Measurements from ENCODE around the gene OR2T10.

The OR2T10 gene

DNA sequence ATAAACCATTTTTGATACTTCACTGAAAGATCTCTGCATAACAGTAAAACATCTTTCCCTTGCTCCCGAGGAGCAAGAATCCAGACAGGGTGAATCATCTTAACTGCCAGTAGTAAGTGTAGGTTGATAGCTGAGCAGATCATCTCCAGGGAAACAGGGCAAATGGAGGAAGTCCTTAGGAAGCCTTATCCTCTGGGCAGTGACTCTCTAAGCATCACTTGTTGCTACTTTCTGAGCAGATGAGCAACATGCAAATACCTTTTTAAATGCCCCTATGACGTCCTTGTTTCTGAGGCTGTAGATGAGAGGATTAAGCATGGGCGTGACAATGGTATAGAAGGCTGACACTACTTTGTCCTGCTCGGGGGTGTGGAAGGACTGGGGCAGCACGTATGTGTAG, 28.5 kb upstream of the OR2T10 start:
- no peaks in the 10 kb centered on the region for H3K4me1 ChIP-seq (ENCODE audit: control insufficient read depth, insufficient read depth, low read length)
- peaks cover 42% of the 10 kb centered on the region; the same call in 1 of the 2 replicates for H3K9me3 ChIP-seq (ENCODE audit: control insufficient read depth, insufficient read depth, low read depth, low read length)
- no peaks in the 10 kb centered on the region for H3K36me3 ChIP-seq (ENCODE audit: control insufficient read depth, insufficient read depth, low read length)
- H3K9ac ChIP-seq (ENCODE audit: low read length): no peak overlapping the region
- no peak overlapping the region for H3K4me3 ChIP-seq (ENCODE audit: low read depth, low read length)
- H3K27ac ChIP-seq (ENCODE audit: low read depth, low read length): no peak overlapping the region
- H3K27me3 ChIP-seq (ENCODE audit: control insufficient read depth, insufficient read depth, low read length): no peaks in the 10 kb centered on the region

DNA sequence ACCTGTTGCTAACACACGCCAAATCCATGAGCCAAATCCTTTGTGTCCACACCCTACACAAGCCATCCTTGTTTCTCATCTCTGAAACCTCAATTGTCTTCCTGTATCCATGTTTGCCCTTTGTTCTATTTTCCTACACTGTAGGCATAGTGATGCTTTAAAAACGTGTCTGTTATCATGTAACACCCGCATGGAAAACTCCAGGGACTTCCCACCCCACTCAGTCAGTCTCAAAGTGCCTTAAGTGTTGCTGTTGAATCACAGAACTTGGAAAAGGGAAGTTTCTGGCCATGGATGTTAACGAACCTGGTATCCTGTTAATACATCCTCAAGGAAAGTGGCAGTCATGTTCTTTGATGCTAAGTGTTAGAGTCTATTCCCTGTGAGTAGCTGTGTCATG, 27.7 kb upstream of the OR2T10 start:
- Histone ChIP-seq H3K4me3 (ENCODE audit: low read depth, low read length) (no peak overlapping the region), H3K4me1 (ENCODE audit: control insufficient read depth, insufficient read depth, low read length) (no peaks in the 10 kb centered on the region), H3K27ac (ENCODE audit: low read depth, low read length) (no peak overlapping the region), H3K9ac (ENCODE audit: low read length) (no peak overlapping the region), H3K36me3 (ENCODE audit: control insufficient read depth, insufficient read depth, low read length) (no peaks in the 10 kb centered on the region), H3K9me3 (ENCODE audit: control insufficient read depth, insufficient read depth, low read depth, low read length) (peaks cover 40% of the 10 kb centered on the region; the same call in 1 of the 2 replicates), H3K27me3 (ENCODE audit: control insufficient read depth, insufficient read depth, low read length) (no peaks in the 10 kb centered on the region)

DNA sequence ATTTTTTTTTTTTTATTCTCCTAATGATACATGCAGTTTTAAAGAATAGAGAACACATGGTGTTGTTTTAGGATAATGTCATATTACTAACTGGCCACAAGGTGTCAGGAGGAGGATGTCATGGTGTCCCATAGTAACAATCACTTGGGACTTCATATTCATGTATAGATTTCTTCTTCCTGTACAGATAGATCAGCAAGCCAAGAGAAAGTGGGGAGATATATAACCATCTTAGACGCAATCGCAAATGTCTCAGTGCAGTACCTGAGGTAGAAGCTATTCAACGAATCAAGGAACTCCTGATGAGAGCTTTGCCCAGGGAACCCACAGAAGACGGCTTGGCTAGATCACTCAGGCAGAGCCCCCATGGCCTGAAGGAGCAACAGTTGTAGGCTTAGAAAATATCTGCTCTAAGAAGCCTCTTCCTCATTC, 25.1 kb upstream of the OR2T10 start:
- no peaks in the 10 kb centered on the region for H3K27me3 ChIP-seq (ENCODE audit: control insufficient read depth, insufficient read depth, low read length)
- H3K27ac ChIP-seq (ENCODE audit: low read depth, low read length): no peak overlapping the region
- H3K4me1 ChIP-seq (ENCODE audit: control insufficient read depth, insufficient read depth, low read length): no peaks in the 10 kb centered on the region
- no peak overlapping the region for H3K9ac ChIP-seq (ENCODE audit: low read length)
- H3K4me3 ChIP-seq (ENCODE audit: low read depth, low read length): no peak overlapping the region
- H3K36me3 ChIP-seq (ENCODE audit: control insufficient read depth, insufficient read depth, low read length): no peaks in the 10 kb centered on the region
- H3K9me3 ChIP-seq (ENCODE audit: control insufficient read depth, insufficient read depth, low read depth, low read length): peaks cover 35% of the 10 kb centered on the region; the same call in 1 of the 2 replicates

DNA sequence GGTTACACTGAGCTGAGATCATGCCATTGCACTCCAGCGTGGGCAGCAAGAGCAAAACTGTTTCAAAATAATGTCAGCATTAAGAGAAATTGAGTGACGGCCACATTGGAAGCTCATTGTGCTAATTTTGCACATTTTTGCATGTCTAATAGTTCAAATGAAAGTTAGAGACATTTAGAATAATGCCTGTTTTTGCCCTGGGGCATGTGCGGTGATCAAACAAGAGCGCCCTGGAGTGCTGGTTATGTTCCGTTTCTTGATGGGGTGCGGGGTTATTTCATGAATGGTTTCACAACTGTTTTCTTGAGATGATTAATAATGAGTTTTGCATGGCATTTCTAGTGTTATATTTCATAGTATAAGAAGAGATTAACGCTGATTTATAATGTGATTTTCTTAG, 24.3 kb upstream of the OR2T10 start:
- no peaks in the 10 kb centered on the region for H3K36me3 ChIP-seq (ENCODE audit: control insufficient read depth, insufficient read depth, low read length)

DNA sequence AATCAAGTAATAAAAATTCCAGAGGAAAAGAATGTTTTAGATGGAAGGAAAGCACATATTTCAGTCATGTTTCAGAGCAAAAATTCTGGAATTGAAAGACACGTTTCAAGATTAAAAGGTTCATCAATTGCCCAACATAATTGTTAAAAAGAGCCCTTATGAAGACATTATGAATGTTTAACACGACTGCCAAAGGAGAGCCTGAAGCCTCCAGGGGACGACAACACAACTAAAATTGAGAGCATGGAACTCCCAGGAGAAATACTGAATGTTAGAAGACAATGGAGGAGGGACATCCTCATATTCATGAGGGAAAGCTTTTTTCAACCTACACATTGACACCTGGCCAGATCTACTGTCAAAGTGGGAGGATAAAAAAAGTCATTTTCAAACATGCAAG, 21.4 kb upstream of the OR2T10 start:
- Histone ChIP-seq H3K9me3 (ENCODE audit: control insufficient read depth, insufficient read depth, low read depth, low read length) (peaks cover 30% of the 10 kb centered on the region; the same call in 1 of the 2 replicates), H3K27me3 (ENCODE audit: control insufficient read depth, insufficient read depth, low read length) (no peaks in the 10 kb centered on the region), H3K9ac (ENCODE audit: low read length) (no peak overlapping the region), H3K27ac (ENCODE audit: low read depth, low read length) (no peak overlapping the region), H3K4me3 (ENCODE audit: low read depth, low read length) (no peak overlapping the region), H3K36me3 (ENCODE audit: control insufficient read depth, insufficient read depth, low read length) (no peaks in the 10 kb centered on the region), H3K4me1 (ENCODE audit: control insufficient read depth, insufficient read depth, low read length) (no peaks in the 10 kb centered on the region)

More for the DNA sequence above, 24.3 kb upstream of the OR2T10 start:
- Histone ChIP-seq H3K4me1 (ENCODE audit: control insufficient read depth, insufficient read depth, low read length) (no peaks in the 10 kb centered on the region), H3K9ac (ENCODE audit: low read length) (no peak overlapping the region), H3K27me3 (ENCODE audit: control insufficient read depth, insufficient read depth, low read length) (no peaks in the 10 kb centered on the region), H3K9me3 (ENCODE audit: control insufficient read depth, insufficient read depth, low read depth, low read length) (peaks cover 29% of the 10 kb centered on the region; the same call in 1 of the 2 replicates), H3K27ac (ENCODE audit: low read depth, low read length) (no peak overlapping the region), H3K4me3 (ENCODE audit: low read depth, low read length) (no peak overlapping the region)

DNA sequence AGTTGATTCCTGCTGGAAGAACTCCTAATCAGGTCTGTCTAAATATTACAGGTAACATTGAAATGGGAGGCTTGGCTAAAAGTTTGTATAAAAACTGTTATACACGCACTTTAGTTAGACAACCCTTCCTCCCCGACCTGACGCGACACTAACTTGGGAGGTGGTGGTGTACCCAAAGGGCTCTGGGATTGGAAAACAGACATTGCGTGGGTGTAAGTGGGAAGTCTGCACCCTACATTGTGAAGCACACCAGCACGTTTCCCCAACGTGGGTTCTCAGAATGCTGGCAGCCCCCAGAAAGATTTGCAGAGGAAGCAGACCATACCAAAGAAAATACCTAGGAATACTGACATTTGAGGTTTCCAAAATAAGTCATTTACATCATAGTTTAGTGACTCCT, 20.6 kb upstream of the OR2T10 start:
- H3K9ac ChIP-seq (ENCODE audit: low read length): no peak overlapping the region
- no peaks in the 10 kb centered on the region for H3K4me1 ChIP-seq (ENCODE audit: control insufficient read depth, insufficient read depth, low read length)
- no peak overlapping the region for H3K27ac ChIP-seq (ENCODE audit: low read depth, low read length)
- no peak overlapping the region for H3K4me3 ChIP-seq (ENCODE audit: low read depth, low read length)
- no peaks in the 10 kb centered on the region for H3K36me3 ChIP-seq (ENCODE audit: control insufficient read depth, insufficient read depth, low read length)
- peaks cover 34% of the 10 kb centered on the region; the same call in 1 of the 2 replicates for H3K9me3 ChIP-seq (ENCODE audit: control insufficient read depth, insufficient read depth, low read depth, low read length)
- H3K27me3 ChIP-seq (ENCODE audit: control insufficient read depth, insufficient read depth, low read length): no peaks in the 10 kb centered on the region

DNA sequence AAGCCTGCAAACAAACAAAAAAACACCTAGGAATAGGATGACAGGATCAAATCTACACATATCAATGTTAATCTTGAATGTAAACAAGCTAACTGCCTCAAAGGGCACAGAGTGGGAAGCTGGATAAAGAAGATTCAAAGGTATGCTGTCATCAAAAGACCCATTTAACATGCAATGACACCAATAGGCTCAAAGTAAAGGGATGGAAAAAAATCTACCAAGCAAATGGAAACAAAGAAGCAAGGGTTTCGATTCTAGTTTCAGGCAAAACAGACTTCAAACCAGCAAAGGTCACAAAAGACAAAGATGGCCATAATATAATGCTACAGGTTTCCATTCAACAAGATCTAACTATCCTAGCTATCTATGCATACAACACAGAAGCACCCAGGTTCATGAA, 16.2 kb upstream of the OR2T10 start:
- no peaks in the 10 kb centered on the region for H3K27me3 ChIP-seq (ENCODE audit: control insufficient read depth, insufficient read depth, low read length)
- no peaks in the 10 kb centered on the region for H3K4me1 ChIP-seq (ENCODE audit: control insufficient read depth, insufficient read depth, low read length)
- no peaks in the 10 kb centered on the region for H3K36me3 ChIP-seq (ENCODE audit: control insufficient read depth, insufficient read depth, low read length)
- H3K4me3 ChIP-seq (ENCODE audit: low read depth, low read length): no peak overlapping the region
- H3K27ac ChIP-seq (ENCODE audit: low read depth, low read length): no peak overlapping the region
- H3K9me3 ChIP-seq (ENCODE audit: control insufficient read depth, insufficient read depth, low read depth, low read length): peaks cover 39% of the 10 kb centered on the region; the same call in 1 of the 2 replicates
- H3K9ac ChIP-seq (ENCODE audit: low read length): no peak overlapping the region

DNA sequence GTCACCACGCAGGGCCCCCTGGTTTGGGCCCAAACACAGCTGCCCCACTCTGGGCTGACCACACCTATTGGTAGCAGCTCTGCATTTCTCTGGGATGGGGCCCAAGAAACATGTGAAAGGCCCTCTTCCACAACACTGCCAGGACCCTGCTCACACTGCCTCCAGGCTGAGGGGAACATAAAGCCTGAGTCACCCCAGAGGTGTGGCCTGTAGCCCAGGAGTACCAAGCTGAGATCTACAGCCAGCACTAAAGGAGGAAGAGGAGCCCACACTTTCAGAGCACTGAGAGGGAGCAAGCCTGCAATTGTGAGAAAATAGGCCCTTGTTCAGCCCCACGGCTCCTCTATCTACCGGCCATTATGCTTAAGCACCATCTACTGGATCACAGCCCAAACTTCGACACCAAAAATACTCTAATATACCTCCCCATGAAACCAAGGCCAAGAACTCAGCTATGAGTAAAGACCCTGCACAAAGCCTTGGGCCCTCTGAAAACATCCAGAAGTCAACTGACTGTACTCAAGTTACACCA, 14.4 kb upstream of the OR2T10 start:
- Histone ChIP-seq H3K36me3 (ENCODE audit: control insufficient read depth, insufficient read depth, low read length) (no peaks in the 10 kb centered on the region), H3K4me3 (ENCODE audit: low read depth, low read length) (no peak overlapping the region), H3K9ac (ENCODE audit: low read length) (no peak overlapping the region), H3K9me3 (ENCODE audit: control insufficient read depth, insufficient read depth, low read depth, low read length) (peaks cover 34% of the 10 kb centered on the region; the same call in 1 of the 2 replicates), H3K27me3 (ENCODE audit: control insufficient read depth, insufficient read depth, low read length) (no peaks in the 10 kb centered on the region), H3K4me1 (ENCODE audit: control insufficient read depth, insufficient read depth, low read length) (no peaks in the 10 kb centered on the region), H3K27ac (ENCODE audit: low read depth, low read length) (no peak overlapping the region)

DNA sequence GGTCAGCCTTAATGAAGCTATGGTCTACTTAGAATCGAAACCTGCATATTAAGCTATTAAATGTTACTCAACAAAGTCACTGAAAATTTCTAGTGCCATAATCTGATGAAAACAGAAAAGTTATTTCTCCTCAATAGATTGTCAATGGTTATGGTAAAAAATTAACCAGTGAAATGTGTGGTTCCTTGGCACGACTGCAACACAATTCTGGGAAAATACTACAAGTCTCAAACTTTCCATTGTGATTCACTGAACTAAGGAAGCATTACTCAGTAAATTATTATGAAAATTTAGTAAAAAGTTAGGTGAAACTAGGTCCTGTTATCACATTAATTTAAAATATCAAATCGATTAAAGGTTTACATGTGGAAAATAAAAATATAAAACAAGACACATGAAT, 12.8 kb upstream of the OR2T10 start:
- Histone ChIP-seq H3K36me3 (ENCODE audit: control insufficient read depth, insufficient read depth, low read length) (no peaks in the 10 kb centered on the region), H3K9me3 (ENCODE audit: control insufficient read depth, insufficient read depth, low read depth, low read length) (peaks cover 40% of the 10 kb centered on the region; the same call in 1 of the 2 replicates), H3K27me3 (ENCODE audit: control insufficient read depth, insufficient read depth, low read length) (no peaks in the 10 kb centered on the region; the same call in 1 of the 2 replicates), H3K4me3 (ENCODE audit: low read depth, low read length) (no peak overlapping the region), H3K4me1 (ENCODE audit: control insufficient read depth, insufficient read depth, low read length) (no peaks in the 10 kb centered on the region), H3K9ac (ENCODE audit: low read length) (no peak overlapping the region), H3K27ac (ENCODE audit: low read depth, low read length) (no peak overlapping the region)

DNA sequence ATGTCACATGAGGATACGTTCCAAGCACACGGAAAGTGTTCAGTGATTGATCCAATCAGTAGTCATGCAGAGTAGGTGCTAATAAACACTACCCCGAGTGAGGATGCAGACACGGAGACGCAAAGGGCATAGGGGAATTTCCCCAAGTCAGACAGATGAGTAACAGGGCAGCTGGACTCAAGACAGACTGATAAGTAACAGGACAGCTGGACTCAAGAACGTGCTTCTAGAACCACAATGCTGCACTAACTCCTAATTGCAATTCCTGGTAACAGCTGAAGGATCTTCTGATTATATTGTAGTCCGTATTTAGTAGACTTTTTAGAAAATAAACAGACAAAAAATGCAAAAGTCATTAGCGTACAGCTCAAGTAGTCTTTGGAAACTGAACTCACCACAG, 1.9 kb upstream of the OR2T10 start:
- Histone ChIP-seq H3K36me3 (ENCODE audit: control insufficient read depth, insufficient read depth, low read length) (no peaks in the 10 kb centered on the region), H3K4me3 (ENCODE audit: low read depth, low read length) (no peak overlapping the region), H3K4me1 (ENCODE audit: control insufficient read depth, insufficient read depth, low read length) (no peaks in the 10 kb centered on the region), H3K9ac (ENCODE audit: low read length) (no peak overlapping the region), H3K9me3 (ENCODE audit: control insufficient read depth, insufficient read depth, low read depth, low read length) (peaks cover 32% of the 10 kb centered on the region; the same call in 1 of the 2 replicates), H3K27ac (ENCODE audit: low read depth, low read length) (no peak overlapping the region), H3K27me3 (ENCODE audit: control insufficient read depth, insufficient read depth, low read length) (no peaks in the 10 kb centered on the region)

DNA sequence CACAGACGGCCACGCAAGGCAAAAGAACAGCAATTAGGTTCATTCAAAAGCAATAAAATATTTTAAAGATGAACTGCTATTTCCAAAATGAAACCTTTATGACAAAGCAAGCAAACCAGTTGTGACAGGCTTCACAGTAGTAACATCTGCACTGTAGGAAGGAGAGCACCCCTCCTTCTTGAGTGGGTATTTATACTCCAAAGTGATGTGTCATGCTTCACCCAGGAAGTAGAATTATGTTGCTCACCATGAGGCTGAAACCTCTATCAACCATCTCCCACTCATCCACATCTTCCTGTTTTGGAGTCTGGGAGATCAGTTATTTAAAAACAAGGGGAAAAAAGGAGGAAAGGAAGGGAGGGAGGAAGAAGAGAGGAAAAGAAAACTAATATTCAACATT, 885 bp downstream of the OR2T10 start:
- Histone ChIP-seq H3K9me3 (ENCODE audit: control insufficient read depth, insufficient read depth, low read depth, low read length) (peaks cover 37% of the 10 kb centered on the region; the same call in 1 of the 2 replicates), H3K9ac (ENCODE audit: low read length) (no peak overlapping the region), H3K27me3 (ENCODE audit: control insufficient read depth, insufficient read depth, low read length) (no peaks in the 10 kb centered on the region), H3K27ac (ENCODE audit: low read depth, low read length) (no peak overlapping the region), H3K36me3 (ENCODE audit: control insufficient read depth, insufficient read depth, low read length) (no peaks in the 10 kb centered on the region), H3K4me3 (ENCODE audit: low read depth, low read length) (no peak overlapping the region), H3K4me1 (ENCODE audit: control insufficient read depth, insufficient read depth, low read length) (no peaks in the 10 kb centered on the region)
